GM12892 (cell line): ENCODE measurements around the gene SSH2.

Experiments used
- POLR2A ChIP-seq: IDR thresholded peaks from 2 replicates; pipeline ENCODE4 v1.6.1; 2011; ENCODE audit warnings: low read depth, low read length, control low read depth
- TAF1 ChIP-seq: IDR thresholded peaks from 2 replicates; pipeline ENCODE4 v1.6.1; 2011; ENCODE audit warnings: low read depth, mild to moderate bottlenecking, control low read depth, low read length, borderline replicate concordance

DNA sequence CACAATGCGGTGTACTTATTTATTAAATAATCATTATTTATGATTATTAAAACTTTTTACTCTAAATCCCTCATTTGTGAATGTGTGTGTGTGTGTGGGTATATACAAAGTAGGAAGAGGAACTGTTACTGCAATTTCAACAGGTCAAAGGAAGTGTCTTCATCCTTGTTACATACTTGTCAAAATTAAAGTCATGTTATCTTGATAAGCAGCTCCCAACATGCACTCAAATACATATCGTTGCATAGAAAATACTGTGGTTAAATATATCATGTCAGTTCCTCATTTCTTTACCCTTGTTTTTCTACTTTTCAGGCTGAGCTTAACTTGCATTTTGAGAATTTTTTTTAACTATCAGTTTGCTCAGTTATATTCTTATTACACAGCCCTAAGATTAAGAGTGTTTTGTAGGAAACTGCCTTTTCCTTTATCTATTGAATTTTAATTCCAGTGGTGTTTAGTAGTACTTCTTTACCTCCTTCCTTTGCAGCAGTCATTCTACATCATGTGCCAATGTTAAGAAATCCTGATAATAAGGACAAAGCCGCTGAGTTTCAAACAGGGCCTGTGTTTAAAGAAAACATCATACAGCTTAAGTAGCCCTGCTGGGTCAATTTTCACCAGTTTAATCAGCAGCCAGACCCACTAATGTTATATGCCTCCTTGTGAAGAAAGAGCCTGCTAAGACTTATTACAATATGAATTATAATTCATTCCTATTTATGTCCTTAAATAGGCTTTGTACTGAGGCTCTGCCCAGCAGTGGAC is 18.6 kb upstream of the SSH2 start:
- TF ChIP-seq POLR2A (no peak), TAF1 (no peak)
